B cell (primary cell): ENCODE data around the gene CFAP210. TPM values are rescaled to one million over a fixed set of nuclear protein-coding genes. Genes with fewer than 3 reads are reported as not detected.

Experiments
- ATAC-seq: fragments of 200-7000 bp; cut with Tn5 transposase; one replicate; pipeline ENCODE4 v1.10.0; 2021; ENCODE audit warnings: low read depth, mild to moderate bottlenecking, moderate number of reproducible peaks, moderate library complexity
- CTCF ChIA-PET: fragments of 350-600 bp; sonication (Branson Sonifier 250); formaldehyde crosslinking; loops from one replicate; lab custom pipeline; 2021; ENCODE audit warnings: antibody characterized with exemption, inconsistent platforms; lab: Charles Lee
- POLR2A ChIA-PET: fragments of 350-600 bp; sonication (Branson Sonifier 250); formaldehyde crosslinking; loops from one replicate; lab custom pipeline; 2021; ENCODE audit warnings: antibody characterized with exemption; lab: Charles Lee
- DNase-seq: peaks from one replicate; pipeline ENCODE4 v3.0.0; 2013
- H2AFZ ChIP-seq: 2 replicates; pipeline ENCODE4 v1.6.1; 2012; ENCODE audit warnings: mild to moderate bottlenecking, low read depth, low read length; ENCODE audit not compliant: insufficient read depth, poor library complexity, severe bottlenecking
- H3K27ac ChIP-seq, 2 donors: 1 replicate in 1 of 2; 2 replicates in 1 of 2; pipeline ENCODE4 v1.5.1; 2012 to 2013; ENCODE audit warnings: low read length in 2 of 2, mild to moderate bottlenecking in 2 of 2, moderate library complexity in 1 of 2
- H3K27me3 ChIP-seq, 4 experiments: fragments of 200-600 bp in 1 of 4; sonication (generic) in 1 of 4; replicated peaks in 1 of 4; 1 replicate in 2 of 4; 2 replicates in 2 of 4; pipeline versions ENCODE4 v1.6.1 to v1.7.0; 2013 to 2016; ENCODE audit warnings: low read length in 3 of 4, mild to moderate bottlenecking in 2 of 4, mixed read lengths in 1 of 4, moderate library complexity in 1 of 4; ENCODE audit not compliant: insufficient read depth in 4 of 4, control insufficient read depth in 3 of 4; ENCODE audit errors: control extremely low read depth in 1 of 4
- H3K36me3 ChIP-seq, 2 experiments: replicated peaks in 1 of 2; 1 replicate in 1 of 2; 2 replicates in 1 of 2; pipeline versions ENCODE4 v1.6.1 to v1.7.1; 2013; ENCODE audit warnings: low read length in 1 of 2; ENCODE audit not compliant: insufficient read depth in 2 of 2, control insufficient read depth in 1 of 2; ENCODE audit errors: control extremely low read depth in 1 of 2, extremely low read depth in 1 of 2
- H3K4me1 ChIP-seq, 2 donors: fragments of 200-600 bp in 1 of 2; sonication (generic) in 1 of 2; 1 replicate in 1 of 2; 2 replicates in 1 of 2; pipeline versions ENCODE4 v1.5.1 to v1.6.1; 2013 to 2017; ENCODE audit warnings: low read length in 2 of 2; ENCODE audit not compliant: control insufficient read depth in 2 of 2, insufficient read depth in 2 of 2
- H3K4me2 ChIP-seq: replicated peaks from 2 replicates; pipeline ENCODE3; 2012; ENCODE audit warnings: mild to moderate bottlenecking, low read depth, low read length; ENCODE audit not compliant: poor library complexity, severe bottlenecking
- H3K4me3 ChIP-seq, 5 experiments: fragments of 200-600 bp in 1 of 5; sonication (generic) in 1 of 5; 1 replicate in 3 of 5; 2 replicates in 2 of 5; pipeline versions ENCODE4 v1.5.1 to v1.7.0; 2011 to 2016; ENCODE audit warnings: low read length in 4 of 5, mild to moderate bottlenecking in 4 of 5, low read depth in 2 of 5, control low read depth in 1 of 5, moderate library complexity in 1 of 5; ENCODE audit not compliant: insufficient read depth in 1 of 5; ENCODE audit errors: control extremely low read depth in 1 of 5, extremely low read depth in 1 of 5
- H3K79me2 ChIP-seq: fragments of 200-600 bp; sonication (generic); one replicate; pipeline ENCODE4 v1.6.0; 2016; ENCODE audit warnings: low read length; ENCODE audit not compliant: control insufficient read depth, insufficient read depth
- H3K9ac ChIP-seq: fragments of 200-600 bp; sonication (generic); 2 replicates; pipeline ENCODE4 v1.6.1; 2017; ENCODE audit warnings: mild to moderate bottlenecking, low read length, moderate library complexity
- H3K9me3 ChIP-seq, 3 donors: one replicate each; pipeline versions ENCODE4 v1.6.1 to v1.7.1; 2013; ENCODE audit warnings: low read length in 2 of 3; ENCODE audit not compliant: control insufficient read depth in 2 of 3, insufficient read depth in 1 of 3; ENCODE audit errors: control extremely low read depth in 1 of 3
- H4K20me1 ChIP-seq: 2 replicates; pipeline ENCODE4 v1.6.0; 2012; ENCODE audit warnings: mild to moderate bottlenecking, low read length; ENCODE audit not compliant: insufficient read depth, control insufficient read depth, poor library complexity, severe bottlenecking
- H3K27ac Mint-ChIP-seq: one replicate; pipeline ENCODE4 v1.8.0; 2021; ENCODE audit warnings: mixed read lengths
- H3K27me3 Mint-ChIP-seq: one replicate; pipeline ENCODE4 v1.8.0; 2021; ENCODE audit warnings: mixed read lengths
- H3K4me1 Mint-ChIP-seq: one replicate; pipeline ENCODE4 v1.8.0; 2021; ENCODE audit warnings: mixed read lengths
- H3K4me3 Mint-ChIP-seq: one replicate; pipeline ENCODE4 v1.8.0; 2021; ENCODE audit warnings: mixed read lengths
- H3K9me3 Mint-ChIP-seq: one replicate; pipeline ENCODE4 v1.8.0; 2022; ENCODE audit warnings: mixed read lengths; ENCODE audit not compliant: insufficient read depth
- CTCF ChIP-seq: fragments of 200-600 bp; IDR thresholded peaks from one replicate; pipeline ENCODE4 v1.8.0; 2022; ENCODE audit warnings: antibody characterized with exemption, mild to moderate bottlenecking
- EZH2 ChIP-seq: IDR thresholded peaks from 2 replicates; pipeline ENCODE4 v1.6.1; 2012; ENCODE audit warnings: borderline replicate concordance, low read depth, mild to moderate bottlenecking, moderate library complexity, low read length; ENCODE audit not compliant: insufficient read depth, poor library complexity, severe bottlenecking
- WGBS: methylation state at CpG from one replicate; pipeline ENCODE4 v1.1.5; 2013; ENCODE audit warnings: missing lambda C conversion rate; ENCODE audit not compliant: insufficient coverage; 5-methylcytosine and 5-hydroxymethylcytosine counted together
- intact Hi-C: fragments of 100-400 bp; cut with micrococcal nuclease; formaldehyde crosslinking; loops from one replicate; pipeline ENCODE4 v1.10.0; 2022
- polyA plus RNA-seq: library from polyadenylated mRNA; depleted of rRNA; stranded (reverse); fragments of >200 nt; gene quantifications from 2 replicates; pipeline ENCODE4 v1.2.3, GENCODE V29; 2012
- total RNA-seq, 2 donors: library from RNA; stranded (reverse); fragments of 120-200 nt in 1 of 2; gene quantifications; 1 replicate in 1 of 2; 2 replicates in 1 of 2; pipeline versions ENCODE4 v1.2.3 to v1.2.4, GENCODE V29; 2013 to 2022

The CFAP210 gene
- total and polyA plus RNA-seq, 2 donors (not counting 1 experiment from before 2014, with no cell fraction given): not detected

- Histone ChIP-seq H3K36me3 (no peaks in the 10 kb centered on the region), H3K27ac (no peak overlapping the region), H3K9me3 (peaks cover 0 to 4% (median 0%) of the 10 kb centered on the region in 3 donors), H4K20me1 (no peaks in the 10 kb centered on the region), H2AFZ (no peak overlapping the region), H3K4me1 (no peaks in the 10 kb centered on the region), H3K79me2 (no peaks in the 10 kb centered on the region), H3K9ac (no peak overlapping the region), H3K27me3 (peaks cover 0 to 5% (median 0%) of the 10 kb centered on the region in 4 experiments), H3K4me3 (no peak overlapping the region), H3K4me2 (no peak overlapping the region)
- no peak overlapping the region for H3K4me3 Mint-ChIP-seq
- no peak overlapping the region for H3K27ac Mint-ChIP-seq
- H3K9me3 Mint-ChIP-seq: no peaks in the 10 kb centered on the region
- H3K4me1 Mint-ChIP-seq: no peaks in the 10 kb centered on the region
- intact Hi-C loops: no loop called here
- CTCF ChIA-PET: no interaction called here
- TF ChIP-seq EZH2: no peak
- ATAC-seq (no peak), DNase-seq (no peak)
- H3K27me3 Mint-ChIP-seq: peaks cover 26% of the 10 kb centered on the region
- WGBS: no CpG with 5 or more reads among the region's 2 CpGs
- POLR2A ChIA-PET: no interaction called here
Observed at GRCh38 chr2:169670215-169670651, 24.0 kb downstream of the CFAP210 start.

GRCh38 chr2:169667583-169667982 lies 26.6 kb downstream of the CFAP210 start:
- Mint-ChIP-seq H3K27me3 (peaks cover 15% of the 10 kb centered on the region), H3K4me1 (no peaks in the 10 kb centered on the region), H3K4me3 (no peak overlapping the region), H3K27ac (no peak overlapping the region), H3K9me3 (no peaks in the 10 kb centered on the region)
- H3K4me3 ChIP-seq: no peak overlapping the region
- H3K79me2 ChIP-seq: no peaks in the 10 kb centered on the region
- no peak overlapping the region for H3K27ac ChIP-seq
- H3K27me3 ChIP-seq: no peaks in the 10 kb centered on the region
- H3K4me1 ChIP-seq: no peaks in the 10 kb centered on the region
- ATAC-seq (no peak), DNase-seq (no peak)
- no peaks in the 10 kb centered on the region for H4K20me1 ChIP-seq
- H3K9ac ChIP-seq: no peak overlapping the region
- POLR2A ChIA-PET: no interaction called here
- no peak overlapping the region for H2AFZ ChIP-seq
- peaks cover 0 to 3% (median 0%) of the 10 kb centered on the region in 3 donors for H3K9me3 ChIP-seq
- intact Hi-C loops: no loop called here
- no peak overlapping the region for H3K4me2 ChIP-seq
- H3K36me3 ChIP-seq: no peaks in the 10 kb centered on the region
- 100% methylated on average over 1 of the region's 2 CpGs for WGBS
- TF ChIP-seq CTCF: no peak
- TF ChIP-seq EZH2: no peak
- CTCF ChIA-PET: interaction anchor here (0.6 to 1.0 kb wide), 2 partner anchors 157 to 179 kb away, joined by 3 to 6 read pairs; partner anchors contain the start of gene METTL5
